ENCODE results near the gene UBALD2.

Gene UBALD2

DNA sequence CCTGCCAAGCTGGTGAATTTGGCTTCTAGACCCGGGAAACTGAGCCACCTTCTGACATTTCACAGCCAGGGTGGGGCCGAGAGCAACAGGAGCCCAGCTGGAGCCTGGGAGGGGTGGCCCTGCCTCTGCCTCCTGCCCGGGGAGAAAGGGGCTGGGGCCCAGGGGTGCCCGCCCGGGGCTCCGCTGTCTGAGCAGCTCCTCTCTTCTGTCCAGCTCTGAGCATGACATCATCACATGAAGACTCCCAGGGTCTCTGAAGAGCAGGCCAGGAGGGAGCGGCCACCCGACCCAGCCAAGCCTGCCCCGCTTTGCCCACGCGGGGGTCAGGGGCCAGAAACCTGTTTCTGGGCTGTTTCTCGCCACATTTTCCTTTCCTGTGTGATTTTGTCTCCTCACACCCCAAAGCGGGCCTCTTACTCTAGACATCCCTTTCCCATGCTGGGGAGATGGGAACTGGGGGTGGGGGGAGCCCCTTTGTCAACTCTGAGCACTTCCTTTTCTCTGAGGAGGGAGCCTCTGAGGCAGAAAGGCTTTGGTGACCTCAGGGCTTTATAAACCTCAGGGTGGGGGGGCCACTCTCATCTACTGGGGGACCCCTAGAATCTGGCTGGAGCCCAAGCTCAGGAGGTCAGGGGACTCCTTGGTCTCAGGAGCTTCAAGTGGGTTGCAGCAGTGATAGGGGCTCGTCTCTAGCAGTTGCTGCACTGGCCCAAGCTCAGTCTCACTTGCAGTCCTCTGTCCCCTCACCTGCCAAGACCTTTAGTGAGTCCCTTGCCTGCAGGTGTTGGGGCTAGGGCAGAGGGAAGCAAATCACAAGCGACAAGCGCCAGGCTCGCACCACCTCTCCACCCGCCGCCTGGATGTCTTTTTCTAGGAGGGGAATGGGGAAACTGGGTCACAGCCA is 7.6 kb downstream of the UBALD2 start:
- DNase-seq (ENCODE audit: low read depth), result no peak
- H3K4me3 ChIP-seq (ENCODE audit: low read depth, low read length), result no peak overlapping the region
- TF ChIP-seq, protein P1, sequence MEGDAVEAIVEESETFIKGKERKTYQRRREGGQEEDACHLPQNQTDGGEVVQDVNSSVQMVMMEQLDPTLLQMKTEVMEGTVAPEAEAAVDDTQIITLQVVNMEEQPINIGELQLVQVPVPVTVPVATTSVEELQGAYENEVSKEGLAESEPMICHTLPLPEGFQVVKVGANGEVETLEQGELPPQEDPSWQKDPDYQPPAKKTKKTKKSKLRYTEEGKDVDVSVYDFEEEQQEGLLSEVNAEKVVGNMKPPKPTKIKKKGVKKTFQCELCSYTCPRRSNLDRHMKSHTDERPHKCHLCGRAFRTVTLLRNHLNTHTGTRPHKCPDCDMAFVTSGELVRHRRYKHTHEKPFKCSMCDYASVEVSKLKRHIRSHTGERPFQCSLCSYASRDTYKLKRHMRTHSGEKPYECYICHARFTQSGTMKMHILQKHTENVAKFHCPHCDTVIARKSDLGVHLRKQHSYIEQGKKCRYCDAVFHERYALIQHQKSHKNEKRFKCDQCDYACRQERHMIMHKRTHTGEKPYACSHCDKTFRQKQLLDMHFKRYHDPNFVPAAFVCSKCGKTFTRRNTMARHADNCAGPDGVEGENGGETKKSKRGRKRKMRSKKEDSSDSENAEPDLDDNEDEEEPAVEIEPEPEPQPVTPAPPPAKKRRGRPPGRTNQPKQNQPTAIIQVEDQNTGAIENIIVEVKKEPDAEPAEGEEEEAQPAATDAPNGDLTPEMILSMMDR (IDR thresholded peaks at IDR 0.05; ENCODE audit: control insufficient read depth, extremely low read depth, insufficient read depth), result no peak

DNA sequence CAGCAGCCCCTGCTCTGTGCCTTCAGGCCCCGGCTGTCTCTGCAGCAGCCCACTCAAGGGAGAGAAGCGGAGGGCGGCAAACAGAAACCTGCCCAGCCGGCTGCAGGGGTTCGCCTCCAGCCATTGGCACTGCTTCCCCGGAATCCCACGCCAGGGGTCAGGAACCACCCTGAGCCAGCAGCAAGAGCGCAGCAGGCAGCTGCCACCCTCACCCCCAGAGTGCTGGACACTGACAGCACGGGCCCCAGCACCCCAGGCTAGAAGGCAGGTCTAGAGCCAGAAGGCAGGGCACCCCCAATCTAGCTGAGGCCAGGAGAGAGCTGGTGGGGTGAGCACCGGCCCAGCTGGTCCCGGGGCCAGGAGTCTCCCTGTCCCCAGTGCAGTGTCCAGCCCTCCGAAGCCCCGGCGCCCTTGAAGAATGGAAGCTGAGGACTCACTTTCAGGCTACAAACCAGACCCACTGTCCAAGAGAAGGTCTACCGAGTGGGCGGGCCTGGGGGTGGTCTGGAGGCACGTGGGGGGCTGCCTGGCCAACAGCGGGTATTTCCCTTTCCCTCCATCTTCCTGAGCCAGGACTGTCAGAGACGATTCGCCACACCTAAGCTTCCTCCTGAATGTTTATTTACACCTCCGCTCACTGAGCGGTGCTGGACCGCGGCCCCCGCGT is 8.4 kb downstream of the UBALD2 start:
- no peak for DNase-seq (ENCODE audit: low read depth)
- H3K4me3 ChIP-seq (ENCODE audit: low read depth, low read length), result no peak overlapping the region
- TF ChIP-seq, protein P1 (IDR thresholded peaks at IDR 0.05; ENCODE audit: control insufficient read depth, extremely low read depth, insufficient read depth), result no peak

DNA sequence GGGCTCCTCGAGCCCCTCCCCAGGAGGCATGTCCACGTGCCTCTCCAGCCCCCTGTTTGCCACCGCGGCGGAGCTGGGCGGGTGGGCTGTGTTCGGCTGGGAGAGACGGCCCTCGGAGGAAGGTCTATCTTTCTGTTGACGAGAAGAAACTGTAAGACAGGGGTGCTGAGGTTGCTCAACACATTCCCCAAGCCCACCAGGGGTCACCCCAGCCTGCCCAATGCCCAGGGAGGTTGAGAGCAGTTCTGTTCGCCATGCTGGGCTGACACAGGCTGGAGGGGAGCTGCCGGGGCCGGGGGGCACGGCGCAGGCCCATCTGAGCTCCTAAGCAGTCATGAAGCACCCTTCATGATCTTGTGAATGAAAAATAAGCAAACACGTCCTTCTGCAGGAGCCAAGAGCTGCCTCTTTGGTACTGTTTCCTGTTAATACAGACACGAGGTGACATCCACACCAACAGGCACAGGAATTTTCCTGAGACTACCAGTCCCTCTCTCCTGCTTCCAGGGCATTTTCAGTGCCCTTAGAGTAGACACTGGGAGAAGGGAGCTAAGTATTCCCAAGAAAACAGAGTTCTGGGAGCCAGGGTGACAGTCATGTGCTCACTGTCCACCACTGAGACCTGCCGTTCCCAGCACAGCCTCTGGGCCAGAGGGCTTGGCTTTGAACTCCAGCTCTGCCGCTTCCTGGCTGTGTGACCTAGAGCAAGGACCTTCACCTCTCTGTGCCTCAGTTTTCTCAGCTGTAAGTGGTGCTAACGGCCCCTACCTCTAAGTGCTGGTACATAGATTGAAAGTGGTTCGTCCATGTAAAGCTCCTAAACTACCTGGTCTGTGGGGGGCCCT is 9.2 kb downstream of the UBALD2 start:
- TF ChIP-seq, protein P1 (IDR thresholded peaks at IDR 0.05; ENCODE audit: control insufficient read depth, extremely low read depth, insufficient read depth), result no peak
- DNase-seq (ENCODE audit: low read depth), result no peak
- no peak overlapping the region for H3K4me3 ChIP-seq (ENCODE audit: low read depth, low read length)

DNA sequence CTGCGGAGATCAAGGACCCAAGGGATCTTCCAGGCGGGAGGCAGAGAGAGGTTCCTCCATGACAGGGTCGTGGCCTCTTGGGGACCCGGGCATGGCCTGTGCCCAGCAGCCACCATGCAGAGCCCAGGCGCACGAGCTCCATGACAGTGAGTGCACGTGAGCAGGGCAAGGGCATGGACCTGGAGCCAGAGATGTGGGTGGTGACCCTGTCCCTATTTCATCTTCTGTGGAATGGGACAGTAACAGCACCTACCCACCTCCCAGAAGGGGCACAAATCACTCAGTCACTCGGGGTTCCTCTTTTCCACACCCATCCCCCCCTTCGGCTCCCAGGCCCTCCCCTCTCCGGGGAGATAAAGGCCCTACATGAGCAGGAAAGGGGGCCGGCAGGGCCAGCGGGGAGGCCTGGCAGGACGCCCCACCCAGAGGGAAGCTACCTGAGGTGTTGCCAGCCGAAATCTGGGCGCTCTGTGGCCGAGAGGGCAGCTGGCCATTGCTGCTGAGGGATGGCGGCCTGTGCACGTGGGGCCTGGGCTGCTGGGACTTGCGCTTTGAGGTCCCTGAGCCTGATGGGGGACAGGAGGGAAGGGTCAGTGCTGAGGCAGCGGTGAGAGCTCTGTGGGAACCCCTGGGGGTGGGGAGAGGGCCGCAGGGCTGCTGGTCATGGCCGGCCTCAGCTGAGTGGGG is 10.4 kb downstream of the UBALD2 start:
- TF ChIP-seq, protein P1 (IDR thresholded peaks at IDR 0.05; ENCODE audit: control insufficient read depth, extremely low read depth, insufficient read depth), result no peak
- no peak overlapping the region for H3K4me3 ChIP-seq (ENCODE audit: low read depth, low read length)
- DNase-seq (ENCODE audit: low read depth), result no peak

DNA sequence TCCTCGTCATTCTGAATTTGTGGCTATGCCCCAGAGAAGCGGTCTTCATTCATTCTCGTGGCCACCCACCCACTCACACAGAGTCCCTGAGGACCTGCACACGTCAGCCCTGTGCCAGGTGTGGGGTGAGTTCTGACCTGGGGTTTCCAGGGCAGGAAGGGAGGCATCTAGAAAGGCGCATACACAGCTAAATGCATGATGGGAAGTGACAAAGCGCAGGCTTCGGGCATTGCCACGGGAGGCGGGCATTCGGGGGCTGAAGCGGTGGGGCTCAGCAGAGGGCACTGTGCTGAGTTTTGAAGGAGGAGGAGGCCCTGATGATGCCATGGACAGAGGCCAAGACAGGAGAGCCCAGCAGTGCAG is 10.9 kb downstream of the UBALD2 start:
- no peak for DNase-seq (ENCODE audit: low read depth)
- TF ChIP-seq, protein P1 (IDR thresholded peaks at IDR 0.05; ENCODE audit: control insufficient read depth, extremely low read depth, insufficient read depth), result no peak
- no peak overlapping the region for H3K4me3 ChIP-seq (ENCODE audit: low read depth, low read length)

Measured in LNCaP clone FGC (cell line).